Keratinocyte (primary cell): ENCODE data around the gene BCAS3. TPM values are rescaled to one million over a fixed set of nuclear protein-coding genes. Genes with fewer than 3 reads are reported as not detected.
"Not testable (repeated sequence)": the region's sequence is repeated elsewhere in the genome, so short reads cannot be mapped to it uniquely, and the experiment has no call there.

Experiments used
- DNase-seq: peaks from one replicate; pipeline ENCODE4 v3.0.0-alpha.2; 2011; ENCODE audit warnings: low read depth, missing footprints, low spot score
- FAIRE-seq: peaks from 2 replicates; lab custom pipeline; 2011; peaks lifted over from hg19 to GRCh38; lab: Jason Lieb, UNC
- H2AFZ ChIP-seq: 2 replicates; pipeline ENCODE4 v1.6.0; 2012; ENCODE audit warnings: low read length, control low read depth, inconsistent platforms; ENCODE audit not compliant: control insufficient read depth
- H3K27ac ChIP-seq: 2 replicates; pipeline ENCODE4 v1.5.1; 2011; ENCODE audit warnings: low read length; ENCODE audit not compliant: control insufficient read depth, insufficient read depth
- H3K27me3 ChIP-seq: 3 replicates; pipeline ENCODE4 v1.6.0; 2011; ENCODE audit warnings: low read length; ENCODE audit not compliant: control insufficient read depth, insufficient read depth; ENCODE audit errors: extremely low read depth
- H3K36me3 ChIP-seq, 2 experiments: 2 replicates in 1 of 2; 3 replicates in 1 of 2; pipeline ENCODE4 v1.5.1; 2011; ENCODE audit warnings: low read length in 2 of 2, mild to moderate bottlenecking in 1 of 2; ENCODE audit not compliant: control insufficient read depth in 2 of 2, insufficient read depth in 2 of 2; ENCODE audit errors: extremely low read depth in 1 of 2
- H3K4me1 ChIP-seq: 3 replicates; pipeline ENCODE4 v1.5.1; 2011; ENCODE audit warnings: low read length; ENCODE audit not compliant: control insufficient read depth, insufficient read depth; ENCODE audit errors: extremely low read depth
- H3K4me2 ChIP-seq: 3 replicates; pipeline ENCODE4 v1.6.0; 2011; ENCODE audit warnings: low read depth, low read length; ENCODE audit not compliant: control insufficient read depth, insufficient read depth; ENCODE audit errors: extremely low read depth
- H3K4me3 ChIP-seq, 3 experiments: fragments of 200-600 bp in 1 of 3; sonication (generic) in 1 of 3; 2 replicates in 2 of 3; 3 replicates in 1 of 3; pipeline ENCODE4 v1.5.1; 2011 to 2016; ENCODE audit warnings: low read length in 3 of 3, mild to moderate bottlenecking in 3 of 3, control low read depth in 2 of 3, inconsistent platforms in 1 of 3, low read depth in 1 of 3, mixed read lengths in 1 of 3, mixed run types in 1 of 3, moderate library complexity in 1 of 3; ENCODE audit not compliant: control insufficient read depth in 2 of 3, insufficient read depth in 2 of 3; ENCODE audit errors: extremely low read depth in 1 of 3
- H3K79me2 ChIP-seq: 2 replicates; pipeline ENCODE4 v1.6.0; 2012; ENCODE audit warnings: low read length; ENCODE audit not compliant: control insufficient read depth, insufficient read depth
- H3K9ac ChIP-seq: 3 replicates; pipeline ENCODE4 v1.6.0; 2011; ENCODE audit warnings: low read length; ENCODE audit not compliant: control insufficient read depth, insufficient read depth; ENCODE audit errors: extremely low read depth
- H3K9me1 ChIP-seq: 3 replicates; pipeline ENCODE4 v1.6.0; 2011; ENCODE audit warnings: low read length; ENCODE audit not compliant: control insufficient read depth, insufficient read depth; ENCODE audit errors: extremely low read depth
- H3K9me3 ChIP-seq: 2 replicates; pipeline ENCODE4 v1.5.1; 2012; ENCODE audit warnings: low read depth, low read length; ENCODE audit not compliant: control insufficient read depth
- H4K20me1 ChIP-seq: 3 replicates; pipeline ENCODE4 v1.6.0; 2011; ENCODE audit warnings: low read length; ENCODE audit not compliant: control insufficient read depth, insufficient read depth; ENCODE audit errors: extremely low read depth
- EZH2 ChIP-seq: IDR thresholded peaks from one replicate; pipeline ENCODE4 v1.6.1; 2012; ENCODE audit warnings: inconsistent platforms, mild to moderate bottlenecking, low read length, moderate library complexity
- dilution Hi-C: fragments of 300-500 bp; cut with MboI; formaldehyde crosslinking; loops from one replicate; pipeline ENCODE4 v1.7.0; 2020; ENCODE audit warnings: low sequenced_read_pairs; ENCODE audit not compliant: extremely low pct_ligation_motif_present
- polyA plus RNA-seq, 5 experiments: library from polyadenylated mRNA; depleted of rRNA in 3 of 5; stranded (reverse) in 3 of 5; stranded (forward) in 1 of 5; unstranded in 1 of 5; fragments of >200 nt; gene quantifications; 1 replicate in 1 of 5; 2 replicates in 3 of 5; 3 replicates in 1 of 5; pipeline versions ENCODE4 v1.2.1 to v1.2.3, GENCODE V29; 2011 to 2012; ENCODE audit warnings: missing spikeins in 2 of 5, low read depth in 1 of 5, low replicate concordance in 1 of 5
- TF ChIP-seq, protein P1 (sequence below), 3 experiments: IDR thresholded peaks in 1 of 3; conservative IDR thresholded peaks in 1 of 3; optimal IDR thresholded peaks in 1 of 3; 2 replicates in 2 of 3; 3 replicates in 1 of 3; pipeline versions ENCODE3 to v1.5.1; 2011; ENCODE audit warnings: low read length in 3 of 3, mild to moderate bottlenecking in 3 of 3, moderate library complexity in 2 of 3, control low read depth in 1 of 3, inconsistent platforms in 1 of 3; ENCODE audit not compliant: insufficient read depth in 2 of 3; ENCODE audit errors: extremely low read depth in 1 of 3

The BCAS3 gene
- polyA plus RNA-seq, 1 donor (not counting 4 experiments of a cell fraction or from before 2014, with no cell fraction given): 11.8 TPM

DNA sequence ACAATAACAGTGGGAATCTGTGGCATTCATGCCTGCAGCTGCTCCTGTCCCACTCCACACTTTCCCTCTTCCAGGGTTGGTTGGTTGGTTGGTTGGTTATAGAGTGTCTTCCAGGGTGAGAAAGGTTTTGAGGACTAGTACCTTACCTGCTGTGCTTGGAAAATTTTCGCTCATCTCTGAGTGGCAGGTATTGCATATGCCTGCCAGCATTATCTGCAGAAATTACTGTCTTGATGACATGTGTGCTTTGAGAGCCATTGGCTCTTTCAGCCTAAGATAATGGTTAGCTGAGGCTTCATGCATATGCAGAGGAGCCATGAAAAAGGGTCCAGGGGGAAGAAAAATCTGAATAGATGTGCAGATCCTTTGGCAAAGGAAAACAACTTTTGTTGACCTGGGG, 131.8 kb downstream of the BCAS3 start:
- H3K9me3 ChIP-seq: no peaks in the 10 kb centered on the region
- H3K79me2 ChIP-seq: no peaks in the 10 kb centered on the region
- no peaks in the 10 kb centered on the region for H3K27me3 ChIP-seq
- H3K4me2 ChIP-seq: no peak overlapping the region
- no peak overlapping the region for H2AFZ ChIP-seq
- no peak for DNase-seq
- no peak overlapping the region for H3K9ac ChIP-seq
- dilution Hi-C loops: no loop called here
- no peak overlapping the region for H3K4me3 ChIP-seq
- no peaks in the 10 kb centered on the region for H4K20me1 ChIP-seq
- no peaks in the 10 kb centered on the region for H3K36me3 ChIP-seq
- FAIRE-seq: no peak
- TF ChIP-seq, protein P1, sequence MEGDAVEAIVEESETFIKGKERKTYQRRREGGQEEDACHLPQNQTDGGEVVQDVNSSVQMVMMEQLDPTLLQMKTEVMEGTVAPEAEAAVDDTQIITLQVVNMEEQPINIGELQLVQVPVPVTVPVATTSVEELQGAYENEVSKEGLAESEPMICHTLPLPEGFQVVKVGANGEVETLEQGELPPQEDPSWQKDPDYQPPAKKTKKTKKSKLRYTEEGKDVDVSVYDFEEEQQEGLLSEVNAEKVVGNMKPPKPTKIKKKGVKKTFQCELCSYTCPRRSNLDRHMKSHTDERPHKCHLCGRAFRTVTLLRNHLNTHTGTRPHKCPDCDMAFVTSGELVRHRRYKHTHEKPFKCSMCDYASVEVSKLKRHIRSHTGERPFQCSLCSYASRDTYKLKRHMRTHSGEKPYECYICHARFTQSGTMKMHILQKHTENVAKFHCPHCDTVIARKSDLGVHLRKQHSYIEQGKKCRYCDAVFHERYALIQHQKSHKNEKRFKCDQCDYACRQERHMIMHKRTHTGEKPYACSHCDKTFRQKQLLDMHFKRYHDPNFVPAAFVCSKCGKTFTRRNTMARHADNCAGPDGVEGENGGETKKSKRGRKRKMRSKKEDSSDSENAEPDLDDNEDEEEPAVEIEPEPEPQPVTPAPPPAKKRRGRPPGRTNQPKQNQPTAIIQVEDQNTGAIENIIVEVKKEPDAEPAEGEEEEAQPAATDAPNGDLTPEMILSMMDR (optimal IDR thresholded peaks at IDR 0.05 in 1 of 3, IDR thresholded peaks at IDR 0.05 in 1 of 3, conservative IDR thresholded peaks at IDR 0.05 in 1 of 3; ENCODE audit: extremely low read depth in 1 of 3, insufficient read depth in 2 of 3, low read length in 3 of 3): no peak
- no peak for TF ChIP-seq EZH2
- no peaks in the 10 kb centered on the region for H3K4me1 ChIP-seq
- H3K27ac ChIP-seq: no peak overlapping the region
- H3K9me1 ChIP-seq: no peaks in the 10 kb centered on the region

GRCh38 chr17:60814941-60815340, 137.3 kb downstream of the BCAS3 start:
- dilution Hi-C loops, FAIRE-seq, H3K4me1 ChIP-seq: not testable (repeated sequence)

GRCh38 chr17:60817192-60817591, 139.5 kb downstream of the BCAS3 start:
- dilution Hi-C loops: no loop called here
- FAIRE-seq (no peak), DNase-seq (no peak)
- H2AFZ ChIP-seq: no peak overlapping the region
- no peaks in the 10 kb centered on the region for H3K79me2 ChIP-seq
- no peak overlapping the region for H3K4me2 ChIP-seq
- H3K4me3 ChIP-seq: no peak overlapping the region
- H3K36me3 ChIP-seq: no peaks in the 10 kb centered on the region
- H3K9me3 ChIP-seq: no peaks in the 10 kb centered on the region
- TF ChIP-seq EZH2: no peak
- TF ChIP-seq, protein P1 (optimal IDR thresholded peaks at IDR 0.05 in 1 of 3, IDR thresholded peaks at IDR 0.05 in 1 of 3, conservative IDR thresholded peaks at IDR 0.05 in 1 of 3; ENCODE audit: extremely low read depth in 1 of 3, insufficient read depth in 2 of 3, low read length in 3 of 3): no peak
- no peak overlapping the region for H3K9ac ChIP-seq
- no peaks in the 10 kb centered on the region for H3K4me1 ChIP-seq
- H3K27ac ChIP-seq: no peak overlapping the region
- no peaks in the 10 kb centered on the region for H4K20me1 ChIP-seq
- H3K9me1 ChIP-seq: no peaks in the 10 kb centered on the region
- no peaks in the 10 kb centered on the region for H3K27me3 ChIP-seq

More at GRCh38 chr17:60814941-60815340, 137.3 kb downstream of the BCAS3 start:
- not testable (repeated sequence) for H3K36me3 ChIP-seq, DNase-seq, H3K9me3 ChIP-seq, H3K9ac ChIP-seq, H3K27me3 ChIP-seq, H4K20me1 ChIP-seq, H3K79me2 ChIP-seq, H3K4me2 ChIP-seq, H3K27ac ChIP-seq, H3K9me1 ChIP-seq, H3K4me3 ChIP-seq, H2AFZ ChIP-seq
